Esophagus muscularis mucosa (tissue), 4 donors: ENCODE data around the gene HOXC10. TPM values are rescaled to one million over a fixed set of nuclear protein-coding genes. Genes with fewer than 3 reads are reported as not detected.
A peak's percentile ranks its signal among the peaks of the same experiment; 100 is the strongest.

Source experiments
- DNase-seq: peaks from one replicate; pipeline ENCODE4 v3.0.0-alpha.2; 2017; ENCODE audit errors: extremely low spot score
- H3K27ac ChIP-seq, 4 donors: fragments of 200-600 bp; sonication (generic); replicated peaks in 1 of 4; 1 replicate in 3 of 4; 2 replicates in 1 of 4; pipeline ENCODE4 v1.5.1; 2016 to 2019; ENCODE audit warnings: mild to moderate bottlenecking in 1 of 4
- H3K27me3 ChIP-seq, 4 donors: fragments of 200-600 bp; sonication (generic); one replicate each; pipeline versions ENCODE4 v1.5.1 to v1.6.0; 2016 to 2019
- H3K36me3 ChIP-seq, 4 donors: fragments of 200-600 bp; sonication (generic); one replicate each; pipeline ENCODE4 v1.5.1; 2016 to 2019
- H3K4me1 ChIP-seq, 4 donors: fragments of 200-600 bp; sonication (generic); one replicate each; pipeline ENCODE4 v1.5.1; 2016 to 2019
- H3K4me3 ChIP-seq, 4 donors: fragments of 200-600 bp; sonication (generic); 1 replicate in 2 of 4; 2 replicates in 2 of 4; pipeline ENCODE4 v1.5.1; 2016 to 2019; ENCODE audit warnings: mild to moderate bottlenecking in 4 of 4, moderate library complexity in 1 of 4
- H3K9me3 ChIP-seq, 4 donors: fragments of 200-600 bp; sonication (generic); 1 replicate in 3 of 4; 2 replicates in 1 of 4; pipeline ENCODE4 v1.5.1; 2016 to 2019
- CTCF ChIP-seq, 3 experiments: fragments of 200-600 bp in 2 of 3; fragments of 450-650 bp in 1 of 3; sonication (generic) in 2 of 3; IDR thresholded peaks; one replicate each; pipeline ENCODE4 v1.5.1; 2017 to 2019; ENCODE audit warnings: antibody characterized with exemption in 3 of 3, mild to moderate bottlenecking in 2 of 3, moderate library complexity in 1 of 3
- EP300 ChIP-seq: sonication (generic); formaldehyde crosslinking; IDR thresholded peaks from one replicate; pipeline ENCODE4 v1.6.1; 2017; ENCODE audit warnings: antibody characterized with exemption
- POLR2A ChIP-seq: fragments of 450-650 bp; IDR thresholded peaks from one replicate; pipeline ENCODE4 v1.6.1; 2017; ENCODE audit warnings: antibody characterized with exemption, moderate library complexity, mild to moderate bottlenecking, low read depth
- POLR2AphosphoS5 ChIP-seq, 2 donors: sonication (generic); formaldehyde crosslinking; IDR thresholded peaks; one replicate each; pipeline ENCODE4 v1.6.1; 2017; ENCODE audit warnings: antibody characterized with exemption in 2 of 2
- WGBS: methylation state at CpG from one replicate; pipeline ENCODE4 v1.1.5; 2018; 5-methylcytosine and 5-hydroxymethylcytosine counted together
- intact Hi-C: fragments of 100-400 bp; cut with DNase I; formaldehyde crosslinking; loops from one replicate; pipeline ENCODE4 v1.15.1; 2023
- total RNA-seq, 4 donors: library from RNA; depleted of rRNA; stranded (reverse); fragments of >200 nt; gene quantifications; one replicate each; pipeline versions ENCODE4 v1.1.0 to v1.2.1, GENCODE V29; 2016

Gene HOXC10
- total RNA-seq, 4 donors from 2014 or later: not detected

DNA sequence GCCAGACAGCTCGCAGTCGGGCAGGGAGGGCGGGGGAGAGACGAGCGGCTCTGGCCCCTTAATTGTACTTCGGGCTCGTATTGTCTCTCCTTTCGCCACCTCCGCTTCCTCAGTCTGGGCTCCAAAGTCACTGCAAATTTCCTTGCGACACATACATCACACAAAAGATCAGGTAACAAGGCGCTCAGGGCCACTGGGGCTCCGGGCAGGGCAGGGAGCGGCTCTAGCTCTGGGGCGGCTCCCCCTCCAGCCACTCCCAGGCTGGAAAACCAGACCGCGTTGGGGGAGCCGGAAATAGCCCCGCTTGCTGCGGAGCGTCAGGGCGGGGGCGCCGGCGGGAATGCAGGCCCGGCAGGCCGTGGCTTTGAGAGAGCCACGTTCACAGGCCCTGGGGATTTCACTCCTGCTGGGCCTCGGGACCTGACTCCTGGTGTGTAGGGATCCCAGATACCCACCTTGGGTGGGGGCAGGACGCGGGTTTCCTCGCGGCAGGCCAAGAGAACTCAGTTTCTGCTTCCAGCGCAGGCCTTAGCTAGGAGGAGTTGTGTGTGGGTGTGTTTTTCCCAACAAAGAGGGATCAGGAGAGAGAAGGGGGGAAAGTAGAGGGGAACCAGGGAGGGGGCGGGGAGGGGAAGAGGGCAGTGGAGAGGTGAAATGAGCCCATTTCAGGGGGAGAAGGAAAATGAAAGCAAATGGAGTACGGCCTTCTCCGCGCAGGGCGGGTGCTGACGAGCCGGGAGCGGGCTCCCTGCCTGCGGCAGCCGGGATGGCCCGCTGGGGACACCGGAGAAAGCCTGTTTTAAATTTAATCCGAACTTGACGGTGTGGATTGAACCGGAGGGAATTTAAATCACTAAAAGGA is 10.7 kb downstream of the HOXC10 start:
- Histone ChIP-seq H3K9me3 (no peaks in the 10 kb centered on the region), H3K27me3 (peaks cover 18 to 100% (median 99%) of the 10 kb centered on the region in 4 donors), H3K4me3 (peak overlapping the region; percentile 46 to 61 (median 52)), H3K36me3 (no peaks in the 10 kb centered on the region), H3K4me1 (peaks cover 32 to 61% (median 43%) of the 10 kb centered on the region in 4 donors), H3K27ac (no peak overlapping the region)
- DNase-seq: no peak
- TF ChIP-seq POLR2A (no peak), POLR2AphosphoS5 (IDR thresholded peaks at IDR 0.05) (peak in 1 of 2 donors; percentile 12), CTCF (IDR thresholded peaks at IDR 0.05) (peak in 1 of 3 experiments; percentile 6)
- intact Hi-C loops: no loop called here
- WGBS: 13% methylated on average over 38 of the region's 48 CpGs

- no peaks in the 10 kb centered on the region for H3K9me3 ChIP-seq
- no peak overlapping the region for H3K27ac ChIP-seq
- DNase-seq: no peak
- peaks cover 34 to 61% (median 45%) of the 10 kb centered on the region in 4 donors for H3K4me1 ChIP-seq
- H3K27me3 ChIP-seq: peaks cover 14 to 100% (median 98%) of the 10 kb centered on the region in 4 donors
- 54% methylated on average over 21 of the region's 29 CpGs for WGBS
- intact Hi-C loops: no loop called here
- H3K36me3 ChIP-seq: no peaks in the 10 kb centered on the region
- H3K4me3 ChIP-seq: peak overlapping the region; percentile 46 to 61 (median 52)
- TF ChIP-seq CTCF (IDR thresholded peaks at IDR 0.05) (no peak), POLR2AphosphoS5 (IDR thresholded peaks at IDR 0.05) (no peak), EP300 (no peak), POLR2A (no peak)
These were observed 11.6 kb downstream of the HOXC10 start for GRCh38 chr12:53996240-53997203.

DNA sequence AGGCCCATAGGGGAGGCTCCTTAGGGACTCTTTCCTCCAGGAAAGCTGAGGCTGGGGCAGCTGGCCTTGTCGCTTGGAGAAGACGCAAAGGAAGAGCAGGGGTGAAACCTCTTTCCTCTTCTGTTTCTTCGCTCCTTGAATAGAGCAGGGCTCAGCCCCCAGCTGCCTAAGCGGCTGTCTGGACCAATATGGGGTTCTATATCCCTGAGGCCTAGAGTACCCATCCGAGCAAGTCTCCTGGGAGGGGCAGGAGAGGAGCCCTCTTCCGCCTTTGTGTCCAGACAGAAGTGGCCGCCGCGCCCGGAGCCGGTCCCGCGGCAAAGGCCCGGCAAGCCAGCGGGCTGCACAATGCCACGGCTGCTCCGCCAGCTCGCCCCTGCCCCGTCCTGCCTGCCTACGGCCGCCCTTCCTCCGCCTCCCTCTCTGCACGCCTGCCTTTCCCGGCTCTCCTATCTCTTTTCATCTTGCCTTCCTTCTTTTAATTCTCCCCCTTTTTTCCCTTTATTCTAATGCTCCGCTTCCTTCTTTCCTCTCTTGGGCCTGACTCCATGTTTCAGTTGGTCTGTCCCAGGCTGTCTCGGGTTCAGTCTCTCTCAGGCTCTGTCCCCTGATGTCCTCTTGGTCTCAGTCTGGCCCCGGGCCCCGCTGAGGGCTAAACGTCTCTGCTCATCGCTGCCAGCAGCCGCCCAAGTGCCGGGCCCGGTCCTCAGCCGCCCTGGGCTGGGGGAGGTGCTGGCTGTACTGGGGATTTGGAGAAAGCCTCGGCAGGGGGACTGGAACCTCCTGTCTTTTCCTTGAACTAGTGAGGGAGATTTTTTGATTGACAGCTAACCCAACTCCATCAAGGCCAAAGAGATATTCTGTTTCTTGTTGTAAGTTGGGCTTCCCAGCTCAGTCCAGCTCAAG is 12.5 kb downstream of the HOXC10 start:
- peaks cover 12 to 100% (median 98%) of the 10 kb centered on the region in 4 donors for H3K27me3 ChIP-seq
- 22% methylated on average over 35 of the region's 35 CpGs for WGBS
- H3K36me3 ChIP-seq: no peaks in the 10 kb centered on the region
- intact Hi-C loops: no loop called here
- no peaks in the 10 kb centered on the region for H3K9me3 ChIP-seq
- no peak for DNase-seq
- peaks cover 34 to 61% (median 45%) of the 10 kb centered on the region in 4 donors for H3K4me1 ChIP-seq
- H3K27ac ChIP-seq: no peak overlapping the region
- TF ChIP-seq POLR2A: no peak
- no peak for TF ChIP-seq EP300
- TF ChIP-seq CTCF (IDR thresholded peaks at IDR 0.05): no peak
- no peak for TF ChIP-seq POLR2AphosphoS5 (IDR thresholded peaks at IDR 0.05)
- H3K4me3 ChIP-seq: no peak overlapping the region
